Measurements from ENCODE around the gene DGCR8. TPM values are rescaled to one million over a fixed set of nuclear protein-coding genes. Genes with fewer than 3 reads are reported as not detected.

Gene DGCR8
- 10 to 100 TPM; 19.8 to 24.5 (median 22.0) TPM for total RNA-seq (2021; fragmentation: NEBNext Ultra II Directional; extraction: Animal tissue kit (Norgen Biotek cat#: 25700))
- long read RNA-seq, full-length matches to known transcripts: 4 of 12 reads
- long read RNA-seq, partial matches to known transcripts: 7 of 12 reads
- long read RNA-seq, other reads (novel, unspliced or antisense): 1 of 12 reads

- Mint-ChIP-seq H3K27me3 (ENCODE audit: insufficient read depth) (peaks cover 3% of the 10 kb centered on the region; the same call in 1 of the 2 replicates), H3K4me1 (ENCODE audit: low read depth) (peaks cover 41% of the 10 kb centered on the region), H3K27ac (peak within 1 kb of the TSS; percentile 97), H3K9me3 (no peaks in the 10 kb centered on the region), H3K4me3 (peak within 1 kb of the TSS; percentile 98), H3K36me3 (ENCODE audit: low read depth) (peaks cover 5% of the 10 kb centered on the region; the same call in 1 of the 2 replicates)
- no peak for TF ChIP-seq CTCF (IDR thresholded peaks at IDR 0.05)
- DNase-seq: peak; percentile 89
These were observed at the start of gene DGCR8 for GRCh38 chr22:20079745-20080444. Gene DGCR8, plus strand, starts transcription at chr22:20080241. Its CDS starts 5,723 bp downstream, at chr22:20085964.

- Mint-ChIP-seq H3K4me1 (ENCODE audit: low read depth) (no peaks in the 10 kb centered on the region), H3K9me3 (peaks cover 5% of the 10 kb centered on the region), H3K27me3 (ENCODE audit: insufficient read depth) (peaks cover 4% of the 10 kb centered on the region), H3K36me3 (ENCODE audit: low read depth) (peaks cover 9% of the 10 kb centered on the region), H3K4me3 (no peak overlapping the region), H3K27ac (no peak overlapping the region)
- no peak for TF ChIP-seq CTCF (IDR thresholded peaks at IDR 0.05)
- DNase-seq: no peak
These were observed 48.2 kb upstream of the DGCR8 start for GRCh38 chr22:20031732-20032406.

- no peak for DNase-seq
- H3K27ac Mint-ChIP-seq: no peak overlapping the region
- no peak overlapping the region for H3K4me3 Mint-ChIP-seq
- peaks cover 4% of the 10 kb centered on the region; the same call in 1 of the 2 replicates for H3K27me3 Mint-ChIP-seq (ENCODE audit: insufficient read depth)
- no peaks in the 10 kb centered on the region for H3K4me1 Mint-ChIP-seq (ENCODE audit: low read depth)
- peaks cover 5% of the 10 kb centered on the region for H3K9me3 Mint-ChIP-seq
- H3K36me3 Mint-ChIP-seq (ENCODE audit: low read depth): peaks cover 12% of the 10 kb centered on the region
- no peak for TF ChIP-seq CTCF (IDR thresholded peaks at IDR 0.05)
These were observed 47.5 kb upstream of the DGCR8 start for GRCh38 chr22:20032407-20032991.

GRCh38 chr22:20033045-20033706, 46.9 kb upstream of the DGCR8 start:
- no peaks in the 10 kb centered on the region for H3K4me1 Mint-ChIP-seq (ENCODE audit: low read depth)
- DNase-seq: no peak
- H3K27me3 Mint-ChIP-seq (ENCODE audit: insufficient read depth): peaks cover 5% of the 10 kb centered on the region
- TF ChIP-seq CTCF (IDR thresholded peaks at IDR 0.05): no peak
- peaks cover 5% of the 10 kb centered on the region for H3K9me3 Mint-ChIP-seq
- peaks cover 16% of the 10 kb centered on the region for H3K36me3 Mint-ChIP-seq (ENCODE audit: low read depth)
- no peak overlapping the region for H3K4me3 Mint-ChIP-seq
- H3K27ac Mint-ChIP-seq: no peak overlapping the region

- H3K27ac Mint-ChIP-seq: no peak overlapping the region
- DNase-seq: no peak
- TF ChIP-seq CTCF (IDR thresholded peaks at IDR 0.05): no peak
- H3K4me1 Mint-ChIP-seq (ENCODE audit: low read depth): no peaks in the 10 kb centered on the region
- no peak overlapping the region for H3K4me3 Mint-ChIP-seq
- H3K27me3 Mint-ChIP-seq (ENCODE audit: insufficient read depth): peaks cover 5% of the 10 kb centered on the region
- peaks cover 16% of the 10 kb centered on the region for H3K36me3 Mint-ChIP-seq (ENCODE audit: low read depth)
- H3K9me3 Mint-ChIP-seq: peaks cover 5% of the 10 kb centered on the region
These were observed 45.9 kb upstream of the DGCR8 start for GRCh38 chr22:20034143-20034542.

Data from HFFc6 (cell line).